DMS153 treated with DMSO at 0.1 percent for 48 hours (cell line): Measurements from ENCODE around the gene CDY1.
"Not testable (repeated sequence)": the region's sequence is repeated elsewhere in the genome, so short reads cannot be mapped to it uniquely, and the experiment has no call there.

Source experiments
- DNase-seq: peaks from one replicate; lab custom pipeline; 2025; ENCODE audit not compliant: unreplicated experiment; lab: John Stamatoyannopoulos, UW

The CDY1 gene, protein sequence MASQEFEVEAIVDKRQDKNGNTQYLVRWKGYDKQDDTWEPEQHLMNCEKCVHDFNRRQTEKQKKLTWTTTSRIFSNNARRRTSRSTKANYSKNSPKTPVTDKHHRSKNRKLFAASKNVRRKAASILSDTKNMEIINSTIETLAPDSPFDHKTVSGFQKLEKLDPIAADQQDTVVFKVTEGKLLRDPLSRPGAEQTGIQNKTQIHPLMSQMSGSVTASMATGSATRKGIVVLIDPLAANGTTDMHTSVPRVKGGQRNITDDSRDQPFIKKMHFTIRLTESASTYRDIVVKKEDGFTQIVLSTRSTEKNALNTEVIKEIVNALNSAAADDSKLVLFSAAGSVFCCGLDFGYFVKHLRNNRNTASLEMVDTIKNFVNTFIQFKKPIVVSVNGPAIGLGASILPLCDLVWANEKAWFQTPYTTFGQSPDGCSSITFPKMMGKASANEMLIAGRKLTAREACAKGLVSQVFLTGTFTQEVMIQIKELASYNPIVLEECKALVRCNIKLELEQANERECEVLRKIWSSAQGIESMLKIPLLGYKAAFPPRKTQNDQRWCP

DNA sequence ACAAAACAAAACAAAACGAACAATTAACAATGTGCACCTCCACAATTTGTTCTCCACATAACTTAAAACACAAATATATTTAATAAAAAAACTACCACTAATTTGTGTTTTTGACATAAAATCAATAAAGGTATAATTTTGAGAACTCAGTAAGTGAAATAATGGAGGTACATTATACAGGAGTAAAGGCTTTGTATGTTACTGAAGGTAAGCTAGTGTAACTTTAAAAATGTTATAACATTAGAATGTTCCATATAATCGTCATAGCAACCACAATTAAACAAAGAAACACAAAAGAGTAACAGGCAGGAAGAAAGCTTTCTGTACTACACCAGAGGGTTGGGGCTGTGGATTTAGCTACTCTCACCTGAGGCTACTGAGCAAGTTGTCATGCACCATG is at the start of gene CDY1:
TSS of gene CDY1 (plus strand) at position 301 of the 400 bp plus-strand sequence. CDS start 326 bp downstream, outside the sequence.
- DNase-seq = not testable (repeated sequence)

DNA sequence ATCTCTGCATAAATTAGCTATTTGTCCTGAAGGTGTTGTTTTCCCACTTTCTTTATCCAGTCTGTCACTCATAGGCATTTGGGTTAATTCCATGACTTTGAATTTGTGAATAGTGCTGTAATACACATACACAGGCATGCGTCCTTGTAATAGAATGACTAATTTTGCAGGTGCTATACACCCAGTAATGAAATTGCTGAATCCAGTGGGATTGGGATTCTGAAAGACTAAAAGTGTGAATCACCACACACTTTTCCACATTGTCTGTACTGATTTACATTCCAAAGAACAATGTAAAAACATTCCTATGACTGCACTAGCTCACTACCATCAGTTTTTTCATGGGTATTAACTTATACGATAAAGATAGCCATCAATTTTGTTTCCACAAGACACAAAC is 28.6 kb upstream of the CDY1 start:
- DNase-seq = not testable (repeated sequence)

DNA sequence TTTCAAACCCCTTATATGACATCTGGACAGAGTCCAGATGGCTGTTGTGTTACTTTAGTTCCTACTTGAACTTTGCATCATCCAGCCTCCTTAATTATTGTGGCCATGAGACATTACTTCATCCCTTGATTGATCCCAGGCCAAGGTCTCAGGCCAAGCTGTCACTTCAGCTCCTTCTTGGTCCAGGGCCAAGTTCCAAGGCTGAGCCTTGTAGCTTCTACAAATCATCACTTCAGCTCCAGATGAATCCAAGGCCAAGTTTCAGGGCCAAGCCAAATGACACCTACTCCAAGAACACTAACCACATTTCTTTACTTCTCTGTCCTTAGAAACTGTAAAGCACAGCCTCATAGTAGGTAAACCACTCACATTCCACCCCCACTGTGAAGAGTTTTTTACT is 1.7 kb upstream of the CDY1 start:
- DNase-seq = not testable (repeated sequence)

DNA sequence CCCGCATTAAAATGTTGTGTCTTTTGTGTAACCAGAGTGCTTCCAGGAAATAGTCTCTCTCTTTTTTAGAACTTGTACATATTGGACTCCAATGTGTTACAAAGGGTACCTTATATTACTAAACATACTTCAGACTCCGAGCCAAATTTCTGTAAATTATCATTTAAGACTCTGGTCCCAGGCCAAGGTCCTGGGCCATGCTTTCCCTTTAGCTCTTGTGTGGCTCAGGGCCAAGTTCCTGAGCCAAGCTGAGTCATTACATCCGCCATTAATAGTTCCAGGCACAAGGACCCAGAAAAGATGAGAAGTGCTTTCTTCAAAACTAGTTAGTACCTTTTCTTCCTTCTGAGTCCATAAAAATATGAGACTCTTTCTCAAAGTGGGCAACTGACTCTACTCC is 4.6 kb downstream of the CDY1 start:
- DNase-seq = not testable (repeated sequence)

DNA sequence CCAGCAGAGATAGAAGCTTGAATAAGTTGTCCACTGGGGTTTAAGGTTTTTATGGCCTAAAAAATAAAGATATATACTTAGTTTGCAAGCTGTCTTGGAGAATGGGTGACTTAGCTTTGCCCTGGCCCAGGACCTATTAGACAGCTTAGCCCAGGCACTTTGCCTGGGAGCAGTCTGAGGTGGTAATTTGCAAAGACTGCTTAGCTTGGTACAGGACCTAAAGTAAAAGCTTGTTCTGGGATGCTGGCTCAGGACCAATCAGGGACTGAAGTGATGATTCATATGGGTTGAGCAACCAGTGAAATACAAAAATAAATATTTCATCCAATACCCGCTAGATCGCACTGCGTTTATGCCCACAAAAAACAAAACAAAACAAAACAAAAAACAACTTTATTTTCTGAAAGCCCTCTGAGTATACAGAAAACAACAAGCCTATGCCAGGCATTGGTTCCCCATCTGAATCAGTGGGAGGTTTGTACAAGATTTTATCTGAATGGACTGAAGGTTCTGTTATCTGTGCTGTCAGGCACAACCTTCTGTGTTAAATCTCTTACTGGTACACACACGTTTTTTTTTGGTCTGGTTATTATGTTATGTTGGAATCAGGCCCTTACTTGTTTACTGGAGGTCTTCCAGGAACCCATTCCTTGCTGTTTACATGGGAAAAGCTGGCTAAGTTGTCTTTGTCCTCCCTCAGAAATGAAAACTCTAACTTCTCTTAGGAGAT is 8.6 kb downstream of the CDY1 start:
- not testable (repeated sequence) for DNase-seq

DNA sequence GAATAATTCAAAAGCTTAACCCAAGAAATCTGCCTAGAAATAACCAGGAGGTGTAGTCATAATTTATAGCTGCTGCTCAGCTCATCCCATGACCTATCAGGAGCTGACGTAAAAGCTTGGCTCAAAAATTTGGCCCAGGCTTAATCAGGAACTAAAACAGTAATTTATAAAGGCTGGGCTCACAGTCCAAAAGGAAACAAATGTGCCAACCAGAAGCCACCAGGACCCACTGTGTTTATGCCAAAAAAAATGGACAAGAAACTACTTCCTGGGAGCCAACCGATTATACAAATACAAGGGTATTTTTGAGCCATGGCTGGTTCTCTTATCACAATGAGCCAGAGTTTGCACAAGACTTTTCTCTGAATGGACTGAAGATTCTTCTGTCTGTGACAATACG is 17.9 kb downstream of the CDY1 start:
- DNase-seq = not testable (repeated sequence)

DNA sequence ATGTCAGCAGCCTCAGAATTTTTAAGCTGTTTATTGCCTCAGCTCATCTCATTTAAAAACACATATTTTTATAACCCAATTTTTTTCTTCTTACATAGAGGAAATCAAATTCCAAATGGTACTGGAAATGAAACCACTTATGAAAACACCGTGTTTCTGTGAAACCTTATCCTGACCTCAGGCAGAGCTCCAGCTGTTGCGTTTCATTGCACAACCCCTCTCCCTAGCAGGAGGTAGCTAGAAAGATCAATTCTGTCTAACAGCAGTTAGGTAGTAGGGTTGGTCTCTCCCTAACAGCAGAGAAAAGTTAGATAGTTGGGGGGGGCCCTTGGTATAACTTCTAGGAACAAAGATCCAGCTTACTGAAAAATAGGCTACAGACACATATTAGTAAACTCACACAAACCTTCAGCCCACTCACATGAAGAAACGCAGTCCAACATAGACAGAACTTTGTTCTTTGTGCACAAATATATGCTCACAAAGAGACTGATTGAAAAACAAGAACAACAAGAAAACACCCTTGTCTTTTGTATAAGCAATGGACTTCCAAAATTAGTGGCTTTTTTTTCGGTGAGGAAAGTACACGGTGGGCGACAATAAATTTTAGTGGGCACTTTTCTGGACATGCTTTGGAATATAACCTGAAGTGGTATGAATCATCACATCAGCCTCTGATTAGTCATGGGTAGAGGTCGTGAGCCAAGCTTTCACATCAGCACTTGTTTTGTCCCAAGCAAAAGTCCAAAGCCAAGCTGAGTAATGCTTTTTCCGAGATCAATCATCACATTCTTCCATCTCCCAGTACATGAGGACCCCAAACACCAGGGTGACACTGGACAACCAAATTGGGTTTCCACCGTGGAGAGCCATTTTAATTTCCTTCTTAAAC is 21.4 kb downstream of the CDY1 start:
- DNase-seq = not testable (repeated sequence)
